ENCODE results near the gene EEF1A2.

EEF1A2 gene

DNA sequence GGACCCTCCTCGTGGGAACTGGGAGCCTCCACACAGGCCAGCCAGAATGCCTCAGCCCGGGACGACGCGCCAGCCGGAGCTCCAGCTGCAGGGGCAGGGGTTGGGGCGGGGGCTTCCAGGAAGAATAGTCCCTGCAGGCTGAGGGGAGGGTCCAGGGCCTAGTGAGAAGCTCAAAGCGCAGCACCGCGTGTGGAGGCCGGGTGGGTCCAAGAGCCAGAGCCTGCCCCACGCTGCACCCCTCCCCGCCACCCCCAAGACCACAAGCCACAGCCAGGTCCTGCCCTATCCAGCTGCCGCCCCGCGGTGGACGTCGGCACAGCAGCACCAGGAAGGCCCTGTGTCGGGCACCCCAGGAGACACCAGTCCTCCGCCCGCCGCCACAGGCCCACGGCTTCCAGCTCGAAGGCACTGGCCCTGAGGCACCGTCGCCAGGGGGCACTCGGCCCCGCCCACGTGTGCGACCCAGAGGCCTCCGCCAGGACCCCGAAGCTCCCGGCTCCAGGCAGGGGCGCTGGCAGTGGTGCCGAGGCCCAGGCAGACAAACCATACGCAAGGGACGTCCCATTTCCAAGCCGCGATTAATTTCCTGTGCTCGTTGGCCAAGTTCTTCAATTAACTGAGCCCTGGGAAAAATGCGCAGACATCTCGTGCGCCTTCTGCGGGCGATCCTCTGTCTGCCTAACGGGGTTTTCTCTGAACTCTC, 45.9 kb downstream of the EEF1A2 start:
- peak in 1 of 2 donors; percentile 26 for DNase-seq (ENCODE audit: low read depth in 2 of 2)

DNA sequence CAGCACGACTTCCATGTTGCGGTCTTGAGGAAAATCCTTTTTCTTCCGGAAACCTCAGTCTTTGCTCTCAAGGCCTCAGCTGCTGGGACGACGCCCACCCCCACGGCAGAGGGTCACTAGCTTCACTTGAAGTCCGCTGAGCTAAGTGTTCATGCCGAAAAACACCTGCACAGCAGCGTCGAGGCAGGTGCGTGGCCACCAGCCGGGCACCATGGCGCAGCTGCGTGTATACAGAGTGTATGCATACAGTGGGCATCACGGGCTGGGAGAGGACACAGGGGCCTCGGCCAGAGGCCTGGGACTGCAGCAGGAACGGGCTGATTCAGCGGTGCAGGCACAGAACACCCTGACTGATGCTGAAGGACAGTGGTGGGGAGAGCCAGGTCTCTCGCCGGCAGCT, 46.5 kb downstream of the EEF1A2 start:
- no peak for DNase-seq (ENCODE audit: low read depth in 2 of 2)

DNA sequence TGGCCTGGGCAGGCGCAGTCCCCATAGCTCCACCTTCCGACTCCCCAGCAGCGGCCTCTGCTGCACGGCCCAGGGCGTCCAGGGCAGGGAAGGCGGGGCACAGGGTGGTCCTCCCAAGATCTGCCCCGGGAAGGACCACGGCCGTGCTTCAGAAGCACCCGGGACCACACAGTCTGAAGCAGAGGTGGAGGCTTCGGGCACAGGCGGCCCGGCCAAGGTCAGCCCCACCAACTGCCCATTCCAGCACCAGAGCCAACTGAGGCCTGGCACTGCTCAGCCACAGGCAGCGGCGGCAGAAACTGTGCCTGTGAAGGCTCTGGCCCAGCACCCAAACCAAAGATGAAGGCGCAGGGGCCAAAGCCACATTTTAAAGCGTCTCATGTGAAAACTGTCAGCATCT, 47.1 kb downstream of the EEF1A2 start:
- no peak for DNase-seq (ENCODE audit: low read depth in 2 of 2)

DNA sequence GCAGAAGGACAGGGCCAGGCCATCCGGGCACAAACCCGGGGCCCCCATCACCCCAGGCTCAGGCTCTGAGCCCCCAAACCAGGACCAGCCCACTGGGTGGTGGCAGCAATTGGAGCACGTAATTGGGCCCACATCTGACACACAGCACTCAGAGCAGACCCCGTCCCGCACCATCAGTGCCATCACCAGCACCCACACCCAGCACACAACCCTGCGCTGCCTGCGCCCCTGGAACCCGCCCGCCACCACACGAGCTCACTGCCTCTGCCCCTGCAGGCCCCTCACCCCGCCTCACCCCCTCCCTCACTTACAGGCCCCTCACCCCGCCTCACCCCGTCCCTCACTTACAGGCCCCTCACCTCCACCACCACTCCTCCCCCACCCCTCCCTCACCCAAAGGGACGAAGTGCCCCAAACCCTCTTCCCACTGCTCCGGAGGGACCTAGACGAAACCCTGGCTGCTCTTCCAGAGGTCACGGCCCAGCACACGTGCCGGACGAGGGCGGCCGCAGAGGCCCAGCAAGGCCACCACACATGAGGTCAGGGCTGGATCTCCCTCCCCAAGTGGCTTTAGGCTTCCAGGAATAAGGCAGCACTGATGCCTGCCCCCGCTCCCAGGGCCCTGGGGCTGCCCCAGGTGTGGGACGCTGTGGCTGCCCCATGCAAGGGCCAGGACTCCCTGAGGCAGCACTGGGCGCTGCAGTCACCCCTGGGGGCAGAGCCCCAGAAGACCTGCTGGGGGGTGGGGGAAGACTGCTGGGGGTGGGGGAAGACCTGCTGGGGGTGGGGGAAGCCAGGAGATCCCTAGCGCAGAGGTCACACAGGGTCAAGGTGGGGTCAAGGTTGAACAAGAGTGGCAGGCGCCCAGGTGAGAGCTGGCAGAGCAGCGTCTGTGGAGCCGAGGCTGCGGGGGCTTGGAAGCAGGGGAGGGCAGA, 48.8 kb downstream of the EEF1A2 start:
- no peak for DNase-seq (ENCODE audit: low read depth in 2 of 2)

DNA sequence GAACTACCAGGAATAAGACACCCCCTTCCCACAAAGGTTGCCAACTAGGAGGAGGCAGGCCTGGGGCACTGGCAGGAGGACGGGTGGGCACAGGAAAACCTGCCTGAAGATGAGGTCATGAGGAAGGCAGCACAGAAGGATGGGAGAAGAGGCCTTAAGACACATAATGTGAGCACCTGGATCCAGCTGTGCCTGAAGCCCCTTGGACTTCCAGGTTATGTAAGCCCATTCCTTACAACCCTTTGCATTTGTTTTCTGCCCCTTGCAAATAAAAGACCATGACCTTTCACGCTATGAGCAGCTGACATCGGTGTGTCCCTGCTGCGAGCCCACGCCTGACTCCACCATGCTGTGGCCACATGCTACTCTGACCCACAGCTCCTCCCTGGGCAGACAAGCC, 49.9 kb downstream of the EEF1A2 start:
- DNase-seq (ENCODE audit: low read depth in 2 of 2) = no peak

DNA sequence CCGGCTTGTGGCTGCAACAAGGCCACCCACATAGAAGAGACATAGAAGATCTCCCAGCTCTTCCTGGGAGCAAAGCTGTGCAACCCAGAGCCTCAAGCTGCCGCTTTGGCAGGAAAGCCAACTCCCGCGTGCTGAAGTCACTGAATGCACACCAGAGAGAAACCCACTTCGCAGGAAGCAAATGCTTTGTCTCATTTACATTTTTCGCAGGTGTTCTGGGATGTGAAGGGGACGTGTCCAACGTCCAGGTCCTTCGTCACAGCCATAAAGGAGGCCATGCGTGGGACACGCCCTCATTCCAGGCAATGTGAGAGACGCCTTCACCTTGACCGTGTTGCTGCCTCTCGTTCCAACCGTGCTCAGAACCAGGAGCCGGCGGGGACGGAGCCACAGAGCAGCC, 50.9 kb downstream of the EEF1A2 start:
- DNase-seq (ENCODE audit: low read depth in 2 of 2) = no peak

DNA sequence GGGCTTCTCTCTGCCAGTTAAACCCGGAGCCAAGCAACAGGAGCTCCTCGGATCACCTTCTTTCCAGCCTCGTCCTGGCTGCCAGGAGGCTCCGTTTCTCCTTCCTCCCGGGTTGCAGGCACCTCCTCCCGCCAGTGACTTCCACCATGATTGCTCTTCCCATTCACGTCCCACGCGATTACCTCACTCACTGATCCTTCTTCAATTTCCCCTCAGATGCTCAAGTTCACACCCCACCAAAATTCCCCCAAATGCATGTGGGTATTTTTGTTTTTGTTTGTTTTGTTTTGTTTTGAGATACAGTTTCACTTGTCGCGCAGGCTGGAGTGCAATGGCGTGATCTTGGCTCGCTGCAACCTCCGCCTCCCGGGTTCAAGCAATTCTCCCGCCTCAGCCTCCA, 51.6 kb downstream of the EEF1A2 start:
- no peak for DNase-seq (ENCODE audit: low read depth in 2 of 2)

DNA sequence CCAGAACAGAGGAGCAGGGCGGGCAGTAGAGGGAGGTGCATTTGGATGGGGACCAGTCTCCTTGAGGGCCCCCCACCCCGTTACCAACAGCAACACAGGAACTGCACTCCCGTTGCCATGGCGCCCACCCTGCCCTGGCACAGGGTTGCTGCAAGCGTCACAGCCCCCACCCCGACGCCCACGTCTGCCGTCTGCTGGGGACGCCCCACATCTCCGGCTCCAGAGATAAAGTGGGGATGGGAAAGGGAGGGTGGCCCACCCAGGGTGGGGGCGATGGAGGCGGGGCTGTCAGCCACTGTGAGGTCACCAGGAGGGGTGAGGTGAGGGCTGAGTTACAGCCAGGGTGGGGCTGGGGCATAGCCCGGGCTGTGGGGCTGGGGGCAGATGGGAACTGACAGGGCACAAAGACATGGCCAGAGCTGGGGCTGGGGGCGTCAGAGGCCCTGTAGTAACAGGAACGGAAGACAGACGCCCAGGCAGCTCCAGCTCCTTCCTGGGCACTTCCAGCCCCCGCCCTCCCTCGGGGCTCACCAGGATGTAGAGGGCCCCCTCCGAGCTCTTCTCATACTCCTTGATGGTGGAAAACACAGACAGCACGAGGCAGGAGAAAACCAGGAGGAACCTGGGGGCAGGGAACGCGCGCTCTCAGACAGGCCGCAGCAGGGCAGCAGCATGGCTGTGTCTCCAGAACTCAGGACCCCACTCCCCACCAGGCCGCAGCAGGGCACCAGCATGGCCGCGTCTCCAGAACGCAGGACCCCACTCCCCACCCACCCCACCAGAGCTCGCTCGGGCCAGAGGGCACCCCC, 52.5 kb downstream of the EEF1A2 start:
- no peak for DNase-seq (ENCODE audit: low read depth in 2 of 2)

DNA sequence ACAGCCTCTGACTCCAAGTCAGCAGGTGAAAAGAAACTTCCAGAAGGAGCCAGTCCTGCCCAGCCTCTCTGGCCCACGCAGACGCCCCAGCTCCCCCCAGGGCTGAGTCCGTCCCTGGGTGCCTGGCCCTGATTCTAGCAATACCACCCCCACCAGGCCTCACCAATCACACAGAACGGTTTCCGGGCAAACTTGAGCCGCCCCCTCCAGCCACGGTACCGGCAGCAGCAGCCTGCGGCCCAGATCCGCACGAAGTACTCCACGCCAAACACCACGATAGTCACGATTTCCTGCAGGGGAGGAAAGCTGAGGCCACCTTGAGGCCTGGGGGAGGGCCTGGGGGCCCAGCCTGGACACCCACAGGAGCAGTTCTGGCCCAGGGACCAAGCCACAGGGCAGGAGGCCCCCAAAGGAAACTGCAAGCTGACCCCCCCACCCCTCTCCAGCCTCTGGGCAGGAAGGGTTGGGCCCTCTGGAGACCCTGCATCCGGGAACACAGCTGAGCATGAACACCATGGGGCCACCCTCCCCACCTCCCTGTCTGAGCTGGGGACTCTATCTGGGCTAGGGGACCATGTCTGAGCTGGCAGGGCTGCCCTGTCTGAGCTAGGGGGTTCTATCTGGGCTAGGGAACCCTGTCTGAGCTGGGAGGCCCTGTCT, 53.7 kb downstream of the EEF1A2 start:
- no peak for DNase-seq (ENCODE audit: low read depth in 2 of 2)

DNA sequence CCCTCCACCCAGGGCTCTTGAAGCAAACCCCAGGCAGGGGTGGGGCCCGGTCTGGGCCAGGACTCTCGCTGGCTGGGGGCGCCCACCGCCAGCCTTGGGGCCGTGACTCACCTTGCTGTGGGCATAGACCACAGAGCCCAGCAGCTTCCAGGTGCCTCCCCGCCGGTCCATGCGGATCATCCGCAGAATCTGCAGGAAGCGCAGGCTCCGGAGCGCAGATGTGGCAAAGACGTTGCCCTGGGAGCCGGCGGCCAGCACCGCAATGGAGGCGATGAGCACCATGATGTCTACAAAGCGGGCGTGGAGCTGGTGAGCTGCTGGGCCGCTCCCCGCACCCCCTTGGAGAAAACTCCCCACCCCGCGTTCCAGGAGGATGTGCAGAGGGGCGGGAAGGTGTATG, 54.3 kb downstream of the EEF1A2 start:
- no peak for DNase-seq (ENCODE audit: low read depth in 2 of 2)

DNA sequence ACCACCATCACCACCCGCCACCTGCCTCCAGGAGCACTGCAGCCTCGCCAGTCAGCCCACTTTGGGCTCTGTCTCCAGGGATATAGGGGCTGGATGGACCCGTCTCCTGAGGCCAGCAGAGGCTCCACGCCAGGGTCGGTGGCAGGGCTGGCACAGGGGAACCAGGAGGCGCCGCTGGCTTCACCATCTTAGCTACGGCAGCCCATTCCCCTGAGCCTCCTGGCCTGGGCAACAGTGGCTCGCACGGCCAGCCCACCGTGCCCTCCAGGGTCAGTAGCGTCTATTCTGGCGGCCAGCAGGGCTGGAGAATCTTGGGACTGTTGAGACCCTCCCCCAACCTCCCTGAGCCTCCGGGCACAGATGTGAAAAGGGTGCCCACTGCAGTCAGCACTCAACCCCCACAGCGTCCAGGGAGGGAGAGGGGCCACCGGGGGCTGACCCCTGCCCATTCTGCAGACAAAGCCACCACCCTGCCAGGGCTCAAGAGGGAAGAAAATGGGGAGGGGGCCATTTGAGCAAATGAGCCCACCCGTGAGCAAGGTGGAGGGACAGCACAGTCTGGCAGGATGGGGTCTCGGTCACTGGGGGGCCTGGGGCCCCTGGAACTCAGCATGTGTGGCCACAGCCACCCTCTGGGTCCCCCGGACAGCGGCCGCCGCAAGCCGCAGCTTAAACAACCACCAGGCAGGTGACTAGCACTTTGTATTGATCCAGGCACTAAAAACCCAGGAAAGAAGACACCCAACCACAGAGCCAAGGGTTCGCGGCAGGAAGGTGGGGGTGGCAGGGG, 55.1 kb downstream of the EEF1A2 start:
- no peak for DNase-seq (ENCODE audit: low read depth in 2 of 2)

DNA sequence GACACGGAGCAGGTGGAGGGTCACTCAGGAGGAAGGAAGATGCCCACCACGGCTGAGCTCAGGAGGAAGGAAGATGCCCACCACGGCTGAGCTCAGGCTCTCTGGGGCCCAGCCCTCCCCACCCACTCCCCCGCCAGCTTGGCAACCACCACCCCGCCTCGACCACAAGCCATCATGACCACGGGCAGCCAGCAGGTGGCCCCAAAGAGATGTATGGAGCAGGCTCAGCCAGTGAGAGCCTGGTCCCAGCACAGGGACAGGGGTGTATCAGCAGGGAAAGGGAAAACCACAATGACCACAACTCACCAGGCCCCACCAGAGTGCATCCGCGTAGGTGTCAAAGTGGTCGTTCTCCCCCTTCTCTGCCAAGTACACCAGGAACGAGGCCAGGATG, 56.8 kb downstream of the EEF1A2 start:
- DNase-seq (ENCODE audit: low read depth in 2 of 2) = peak; percentile 55 to 59

DNA sequence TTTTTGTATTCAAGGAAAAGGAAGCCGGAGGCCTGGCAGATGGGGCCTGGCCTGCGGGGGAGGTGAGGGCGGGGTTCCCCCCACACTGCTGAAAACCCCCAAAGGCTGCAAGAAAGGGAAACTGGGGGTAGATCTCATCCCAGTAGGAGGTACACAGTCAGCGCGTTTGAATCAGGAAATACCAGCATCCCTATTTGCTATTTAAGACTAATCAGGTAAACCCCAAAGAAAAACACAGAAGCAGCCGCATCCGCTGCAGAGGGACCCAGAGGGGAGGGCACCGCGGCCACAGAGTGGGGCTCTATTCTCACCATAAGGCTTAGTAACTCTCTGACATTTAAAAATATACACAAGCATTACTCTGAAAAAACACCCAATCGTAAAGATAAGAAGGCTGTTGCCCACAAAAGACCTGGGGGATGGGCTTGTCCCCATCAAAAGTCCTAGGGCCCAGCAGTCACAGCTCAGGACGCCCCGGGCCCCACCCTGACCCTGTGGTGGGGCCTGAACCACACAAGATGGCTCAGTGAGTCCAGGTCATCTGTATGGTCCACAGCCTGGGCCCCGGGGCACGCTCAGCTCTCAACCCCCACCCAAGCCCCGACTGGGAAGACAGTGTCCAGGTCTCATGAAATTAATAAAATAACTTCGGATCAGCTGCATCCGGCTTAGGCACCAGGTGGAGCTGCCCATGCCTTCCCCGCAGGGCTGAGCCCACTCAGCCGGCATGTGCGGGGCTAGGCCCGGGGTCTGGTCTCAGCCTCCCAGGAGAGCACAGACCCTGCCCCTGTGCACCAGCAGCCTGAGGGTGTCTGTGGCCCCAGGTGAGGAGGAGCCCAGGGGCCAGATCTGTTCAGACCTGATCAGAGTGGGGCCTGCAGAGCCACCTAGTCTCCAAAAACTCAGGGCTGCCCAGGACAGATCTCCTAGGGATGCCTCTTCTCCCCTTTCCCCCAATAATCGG, 57.5 kb downstream of the EEF1A2 start:
- peak; percentile 36 to 58 for DNase-seq (ENCODE audit: low read depth in 2 of 2)

DNA sequence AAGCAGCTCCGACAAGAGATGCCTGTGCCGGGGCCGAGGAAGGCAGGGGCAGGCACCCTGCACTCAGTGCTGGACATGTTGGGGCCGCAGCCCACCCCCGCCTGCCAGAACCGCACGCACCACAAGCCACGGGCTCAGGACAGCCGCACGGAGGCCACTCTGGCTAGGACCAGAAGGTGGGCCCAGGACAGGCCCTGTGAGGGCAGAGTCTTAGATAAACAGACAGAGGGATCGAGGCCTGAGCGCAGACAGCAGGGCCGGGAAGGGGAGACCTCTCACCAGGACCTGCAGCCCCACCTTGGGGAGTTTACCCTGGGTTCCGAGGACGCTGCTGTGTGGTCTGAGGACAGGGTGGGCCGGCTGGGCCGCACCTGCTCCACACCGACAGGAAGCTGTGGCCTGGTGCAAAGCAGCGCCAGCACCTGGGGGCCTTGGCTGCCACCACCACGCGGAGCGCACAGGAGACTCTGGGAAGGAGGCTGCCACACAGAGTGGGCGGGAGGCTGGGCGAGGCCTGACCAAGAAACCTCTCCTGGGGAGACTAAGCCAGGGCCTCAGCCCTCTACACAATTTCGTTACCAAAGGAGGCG, 58.4 kb downstream of the EEF1A2 start:
- no peak for DNase-seq (ENCODE audit: low read depth in 2 of 2)

DNA sequence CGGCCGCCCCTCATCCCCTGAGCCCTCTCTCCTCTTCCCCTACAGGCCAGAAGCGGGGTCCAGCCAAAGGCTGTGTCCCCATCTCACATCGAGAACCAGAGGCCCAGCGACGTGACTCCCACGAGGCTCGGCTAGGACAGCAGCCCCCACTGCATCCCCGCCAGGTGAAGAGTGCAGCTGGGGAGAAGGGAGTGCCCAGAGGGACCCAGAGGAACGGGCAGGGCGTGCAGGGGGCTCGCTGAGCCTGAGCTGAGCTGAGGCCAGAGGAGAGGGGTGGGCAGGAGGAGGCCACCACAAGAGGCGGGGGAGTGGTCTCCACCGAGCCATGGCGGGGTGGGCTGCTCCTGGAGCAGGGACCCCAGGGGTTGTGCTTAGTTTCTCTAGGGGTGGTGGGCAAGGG, 59.0 kb downstream of the EEF1A2 start:
- no peak for DNase-seq (ENCODE audit: low read depth in 2 of 2)

DNA sequence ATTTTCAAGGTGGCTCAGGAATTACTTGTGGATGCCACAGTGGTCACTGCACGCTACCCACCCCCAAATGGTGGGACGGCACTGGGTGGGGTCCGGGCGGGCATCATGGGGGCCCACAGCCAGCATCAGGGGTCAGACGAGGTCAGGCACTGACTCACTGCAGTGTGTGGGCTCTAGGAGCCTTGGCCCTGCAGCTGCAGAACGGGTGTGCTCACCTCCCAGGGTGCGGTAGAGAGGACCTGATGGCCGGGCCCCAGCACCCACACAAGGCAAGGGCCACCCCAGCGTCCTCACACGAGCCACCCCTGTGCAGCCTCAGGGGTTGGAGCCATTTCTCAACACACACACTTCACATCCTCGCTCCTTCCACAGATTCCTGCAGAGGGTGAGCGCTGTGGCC, 60.8 kb downstream of the EEF1A2 start:
- DNase-seq (ENCODE audit: low read depth in 2 of 2) = no peak

Measured in stimulated activated CD8-positive, alpha-beta memory T cell treated with anti-CD3 and anti-CD28 coated beads, Interleukin-15, amount 100 ng/mL, for 48 hours (primary cell).